A549 (cell line): Measurements from ENCODE around the gene MARK3. TPM values are rescaled to one million over a fixed set of nuclear protein-coding genes. Genes with fewer than 3 reads are reported as not detected.

Experiments used
- ATAC-seq, 2 experiments: fragments of 200-7000 bp in 1 of 2; fragments of >200 bp in 1 of 2; cut with Nextera tagmentation in 1 of 2; cut with Tn5 transposase in 1 of 2; 3 replicates each; pipeline versions ENCODE4 v1.8.0 to v1.9.1; 2018 to 2020; ENCODE audit warnings: mild to moderate bottlenecking in 1 of 2, moderate library complexity in 1 of 2
- CTCF ChIA-PET: fragments of 300-600 bp; sonication (Branson Sonifier 250); formaldehyde crosslinking; extraction: SDS; loops from one replicate; lab custom pipeline; 2021; ENCODE audit warnings: antibody characterized with exemption, inconsistent platforms; lab: Yijun Ruan, JAX
- POLR2A ChIA-PET: fragments of 350-600 bp; formaldehyde crosslinking; extraction: SDS; loops from one replicate; lab custom pipeline; 2021; ENCODE audit warnings: antibody characterized with exemption, inconsistent platforms; lab: Yijun Ruan, JAX
- DNase-seq, 2 experiments: peaks; one replicate each; pipeline versions ENCODE4 v3.0.0 to v3.0.0-alpha.2; 2011 to 2016; ENCODE audit warnings: low read depth in 1 of 2, low spot score in 1 of 2
- FAIRE-seq: peaks from 2 replicates; lab custom pipeline; 2011; peaks lifted over from hg19 to GRCh38; lab: Jason Lieb, UNC
- H3K27ac ChIP-seq, 2 experiments: fragments of >200 bp; sonication (Bioruptor Twin); formaldehyde crosslinking; 3 replicates each; pipeline ENCODE4 v1.5.1; 2016 to 2017
- H3K4me1 ChIP-seq: fragments of >200 bp; sonication (Bioruptor Twin); formaldehyde crosslinking; 3 replicates; pipeline ENCODE4 v1.6.1; 2016
- H3K4me2 ChIP-seq: fragments of >200 bp; sonication (Bioruptor Twin); formaldehyde crosslinking; 3 replicates; pipeline ENCODE4 v1.6.1; 2016
- H3K4me3 ChIP-seq: fragments of >200 bp; sonication (Bioruptor Twin); formaldehyde crosslinking; 3 replicates; pipeline ENCODE4 v1.5.1; 2016
- H3K9me3 ChIP-seq: fragments of >200 bp; sonication (Bioruptor Twin); formaldehyde crosslinking; 3 replicates; pipeline ENCODE4 v1.6.1; 2016
- BHLHE40 ChIP-seq: IDR thresholded peaks from 2 replicates; pipeline ENCODE4 v1.6.1; 2012; ENCODE audit warnings: low read depth, low read length, inconsistent platforms
- CEBPB ChIP-seq, 2 experiments: fragments of >200 bp in 1 of 2; sonication (Bioruptor Twin) in 1 of 2; formaldehyde crosslinking in 1 of 2; IDR thresholded peaks; 2 replicates each; pipeline ENCODE4 v1.6.1; 2012 to 2016
- CHD2 ChIP-seq: fragments of 150-350 bp; IDR thresholded peaks from 2 replicates; pipeline ENCODE4 v1.6.1; 2014; ENCODE audit warnings: low read length; ENCODE audit not compliant: partially characterized antibody
- CTCF ChIP-seq: fragments of >200 bp; sonication (Bioruptor Twin); formaldehyde crosslinking; IDR thresholded peaks from 3 replicates; pipeline ENCODE4 v1.5.1; 2016
- EHF ChIP-seq: fragments of 250-450 bp; sonication (Bioruptor Pico); IDR thresholded peaks from 2 replicates; pipeline ENCODE4 v1.5.0; 2020; ENCODE audit warnings: mild to moderate bottlenecking
- EHMT2 ChIP-seq: fragments of 200-600 bp; sonication (generic); IDR thresholded peaks from 2 replicates; pipeline ENCODE4 v1.6.1; 2016; ENCODE audit warnings: antibody characterized with exemption, low read depth, mild to moderate bottlenecking, moderate library complexity
- FOSB ChIP-seq: fragments of 250-450 bp; sonication (Bioruptor Pico); IDR thresholded peaks from 2 replicates; pipeline ENCODE4 v1.5.0; 2020; ENCODE audit warnings: mild to moderate bottlenecking, moderate library complexity
- FOXS1 ChIP-seq: fragments of 250-450 bp; sonication (Bioruptor Pico); IDR thresholded peaks from 2 replicates; pipeline ENCODE4 v1.5.0; 2020; ENCODE audit warnings: mild to moderate bottlenecking, moderate library complexity
- HDAC2 ChIP-seq: fragments of 200-600 bp; sonication (generic); IDR thresholded peaks from 2 replicates; pipeline ENCODE4 v1.6.1; 2016
- JUN ChIP-seq, 2 experiments: fragments of >200 bp; sonication (Bioruptor Twin); formaldehyde crosslinking; IDR thresholded peaks; 2 replicates in 1 of 2; 3 replicates in 1 of 2; pipeline ENCODE4 v1.6.1; 2016 to 2017
- KDM5A ChIP-seq: fragments of 200-600 bp; sonication (generic); IDR thresholded peaks from 2 replicates; pipeline ENCODE4 v1.6.1; 2016; ENCODE audit warnings: antibody characterized with exemption, mild to moderate bottlenecking
- MAFK ChIP-seq: fragments of 450-650 bp; IDR thresholded peaks from 2 replicates; pipeline ENCODE4 v1.6.1; 2014; ENCODE audit not compliant: partially characterized antibody
- MAZ ChIP-seq: fragments of 150-350 bp; IDR thresholded peaks from 2 replicates; pipeline ENCODE4 v1.6.1; 2014; ENCODE audit warnings: antibody characterized with exemption, low read depth, low read length, borderline replicate concordance
- MYC ChIP-seq: IDR thresholded peaks from 2 replicates; pipeline ENCODE4 v1.6.1; 2012; ENCODE audit warnings: mild to moderate bottlenecking, inconsistent platforms, low read length, improper control_type of control experiment, borderline replicate concordance
- NFE2L2 ChIP-seq: fragments of 150-350 bp; conservative IDR thresholded peaks from 2 replicates; pipeline ENCODE4 v1.6.1; 2014; ENCODE audit warnings: low read length
- NPAS2 ChIP-seq: fragments of 250-450 bp; sonication (Bioruptor Pico); IDR thresholded peaks from 2 replicates; pipeline ENCODE4 v1.8.0; 2022; ENCODE audit warnings: mild to moderate bottlenecking, moderate library complexity, borderline replicate concordance
- NR3C1 ChIP-seq: fragments of >200 bp; sonication (Bioruptor Twin); formaldehyde crosslinking; IDR thresholded peaks from 3 replicates; pipeline ENCODE4 v1.6.1; 2017
- POLR2A ChIP-seq: IDR thresholded peaks from 2 replicates; pipeline ENCODE4 v1.6.1; 2012; ENCODE audit warnings: mild to moderate bottlenecking, low read length
- POLR2AphosphoS2 ChIP-seq: conservative IDR thresholded peaks from 2 replicates; pipeline ENCODE4 v1.6.1; 2012; ENCODE audit warnings: low read length, improper control_type of control experiment, inconsistent platforms
- RNF2 ChIP-seq: fragments of 200-600 bp; sonication (generic); IDR thresholded peaks from 2 replicates; pipeline ENCODE4 v1.6.1; 2016; ENCODE audit warnings: low read depth, mild to moderate bottlenecking, antibody characterized with exemption, moderate library complexity, borderline replicate concordance
- SMC3 ChIP-seq: fragments of >200 bp; sonication (Bioruptor Twin); formaldehyde crosslinking; IDR thresholded peaks from 3 replicates; pipeline ENCODE4 v1.6.1; 2018; ENCODE audit warnings: inconsistent platforms
- USF2 ChIP-seq: fragments of 450-650 bp; IDR thresholded peaks from 2 replicates; pipeline ENCODE4 v1.6.1; 2014; ENCODE audit warnings: antibody characterized with exemption
- ZFP36 ChIP-seq: fragments of 450-650 bp; IDR thresholded peaks from 2 replicates; pipeline ENCODE4 v1.6.1; 2014; ENCODE audit warnings: borderline replicate concordance; ENCODE audit not compliant: partially characterized antibody
- ZNF302 ChIP-seq: fragments of 250-450 bp; sonication (Bioruptor Pico); IDR thresholded peaks from 2 replicates; pipeline ENCODE4 v1.9.0; 2021; ENCODE audit warnings: inconsistent platforms, mild to moderate bottlenecking, moderate library complexity
- WGBS: methylation state at CpG from one replicate; pipeline ENCODE4 v1.1.6; 2017; ENCODE audit errors: missing lambda C conversion rate; 5-methylcytosine and 5-hydroxymethylcytosine counted together
- polyA plus RNA-seq, 4 experiments: library from polyadenylated mRNA; depleted of rRNA in 3 of 4; stranded (reverse); fragments of >200 nt; fragmentation: RNase III in 1 of 4; extraction: RNeasy Plus Mini Kit Qiagen cat#74134 plus additional on column Dnase treatment in 1 of 4; gene quantifications; 2 replicates in 3 of 4; 3 replicates in 1 of 4; pipeline ENCODE4 v1.2.3, GENCODE V29; 2011 to 2017
- TF ChIP-seq, protein P1 (sequence below): IDR thresholded peaks from 2 replicates; pipeline ENCODE4 v1.6.1; 2012
- TF ChIP-seq, protein P2 (sequence below): fragments of >200 bp; sonication (Bioruptor Twin); formaldehyde crosslinking; IDR thresholded peaks from 3 replicates; pipeline ENCODE4 v1.6.1; 2016
- TF ChIP-seq, protein P3 (sequence below): fragments of 250-450 bp; sonication (Bioruptor Pico); IDR thresholded peaks from 2 replicates; pipeline ENCODE4 v1.5.0; 2020; ENCODE audit warnings: low read depth, mild to moderate bottlenecking, moderate library complexity
- TF ChIP-seq, protein P4 (sequence below): fragments of 200-600 bp; sonication (generic); IDR thresholded peaks from 2 replicates; pipeline ENCODE4 v1.6.1; 2016; ENCODE audit warnings: antibody characterized with exemption, mild to moderate bottlenecking, moderate library complexity

The MARK3 gene
- polyA plus RNA-seq, 2 of the 4 experiments (the other 2 are of a cell fraction) = 59.7 to 97.6 TPM

DNA sequence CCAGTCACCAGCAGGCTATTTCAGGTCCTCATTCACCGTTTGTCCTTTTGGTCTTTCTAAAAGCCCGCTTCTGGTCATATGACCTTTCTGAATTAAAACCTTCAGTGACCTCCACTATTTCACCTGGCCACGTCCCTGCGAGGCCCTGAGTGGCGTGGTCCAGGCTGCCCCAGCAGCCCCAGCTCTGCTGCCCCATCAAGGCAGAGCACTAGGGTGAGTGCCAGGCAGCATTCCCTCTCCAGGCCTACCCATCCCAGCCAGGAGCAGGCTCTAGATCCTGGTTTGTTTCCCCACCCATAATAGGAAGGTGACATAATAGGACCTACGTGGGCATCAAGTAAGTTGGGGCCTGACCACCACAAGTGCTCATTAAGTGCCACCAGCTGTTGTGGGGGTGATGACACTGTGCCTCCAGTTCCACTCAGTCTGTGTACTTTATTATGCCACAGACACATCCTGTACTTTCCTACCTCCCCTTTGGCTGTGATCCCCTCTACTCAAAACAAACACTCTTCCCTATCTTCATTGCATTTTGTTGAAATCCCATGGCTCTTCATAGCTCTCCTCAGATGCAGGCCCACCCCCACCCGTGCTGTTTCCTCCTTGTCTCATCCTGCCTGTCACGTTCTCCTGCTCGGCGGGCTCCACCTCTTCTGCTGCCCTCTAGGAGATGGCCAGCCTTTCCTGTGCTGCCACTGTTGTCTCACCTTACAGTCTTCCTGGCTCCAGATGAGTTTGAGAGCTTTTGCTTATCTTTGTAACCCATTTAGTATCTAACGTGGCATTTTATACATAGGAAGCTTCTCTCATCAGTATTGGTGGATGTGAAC, 116.0 kb downstream of the MARK3 start:
- whole genome bisulfite sequencing = 90% methylated on average over 11 of the region's 11 CpGs
- Histone ChIP-seq H3K4me3 (no peak overlapping the region), H3K9me3 (no peaks in the 10 kb centered on the region), H3K4me2 (no peak overlapping the region), H3K4me1 (0 out of 3 replicates have a peak, but pooled peaks cover 2% of the 10 kb centered on the region)
- POLR2A ChIA-PET = no interaction called here
- ATAC-seq = no peak
- TF ChIP-seq ZNF302 (CRISPR knock-in tag) = no peak
- no peak for TF ChIP-seq EHMT2
- TF ChIP-seq, protein P1, sequence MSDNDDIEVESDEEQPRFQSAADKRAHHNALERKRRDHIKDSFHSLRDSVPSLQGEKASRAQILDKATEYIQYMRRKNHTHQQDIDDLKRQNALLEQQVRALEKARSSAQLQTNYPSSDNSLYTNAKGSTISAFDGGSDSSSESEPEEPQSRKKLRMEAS = no peak
- TF ChIP-seq CEBPB (IDR thresholded peaks at IDR 0.05) = no peak
- no peak for TF ChIP-seq ZFP36
- no peak for TF ChIP-seq BHLHE40
- TF ChIP-seq, protein P2, sequence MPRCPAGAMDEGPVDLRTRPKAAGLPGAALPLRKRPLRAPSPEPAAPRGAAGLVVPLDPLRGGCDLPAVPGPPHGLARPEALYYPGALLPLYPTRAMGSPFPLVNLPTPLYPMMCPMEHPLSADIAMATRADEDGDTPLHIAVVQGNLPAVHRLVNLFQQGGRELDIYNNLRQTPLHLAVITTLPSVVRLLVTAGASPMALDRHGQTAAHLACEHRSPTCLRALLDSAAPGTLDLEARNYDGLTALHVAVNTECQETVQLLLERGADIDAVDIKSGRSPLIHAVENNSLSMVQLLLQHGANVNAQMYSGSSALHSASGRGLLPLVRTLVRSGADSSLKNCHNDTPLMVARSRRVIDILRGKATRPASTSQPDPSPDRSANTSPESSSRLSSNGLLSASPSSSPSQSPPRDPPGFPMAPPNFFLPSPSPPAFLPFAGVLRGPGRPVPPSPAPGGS = no peak
- no peak for TF ChIP-seq HDAC2
- no peak for TF ChIP-seq FOXS1
- no peak for TF ChIP-seq CHD2
- no peak for TF ChIP-seq NPAS2 (CRISPR knock-in tag)
- no peak for TF ChIP-seq KDM5A
- TF ChIP-seq JUN (IDR thresholded peaks at IDR 0.05) = no peak
- TF ChIP-seq FOSB (CRISPR knock-in tag) = no peak
- no peak for TF ChIP-seq MAZ
- TF ChIP-seq, all 56 proteins: peak for 0
- FAIRE-seq (no peak), DNase-seq (no peak)
- CTCF ChIA-PET = interaction anchor here (1.2 to 10.5 kb wide), 5 partner anchors 10 to 427 kb away, joined by 3 to 97 read pairs (median 45); partner anchors contain the start of gene CKB
- H3K27ac ChIP-seq = no peak overlapping the region

DNA sequence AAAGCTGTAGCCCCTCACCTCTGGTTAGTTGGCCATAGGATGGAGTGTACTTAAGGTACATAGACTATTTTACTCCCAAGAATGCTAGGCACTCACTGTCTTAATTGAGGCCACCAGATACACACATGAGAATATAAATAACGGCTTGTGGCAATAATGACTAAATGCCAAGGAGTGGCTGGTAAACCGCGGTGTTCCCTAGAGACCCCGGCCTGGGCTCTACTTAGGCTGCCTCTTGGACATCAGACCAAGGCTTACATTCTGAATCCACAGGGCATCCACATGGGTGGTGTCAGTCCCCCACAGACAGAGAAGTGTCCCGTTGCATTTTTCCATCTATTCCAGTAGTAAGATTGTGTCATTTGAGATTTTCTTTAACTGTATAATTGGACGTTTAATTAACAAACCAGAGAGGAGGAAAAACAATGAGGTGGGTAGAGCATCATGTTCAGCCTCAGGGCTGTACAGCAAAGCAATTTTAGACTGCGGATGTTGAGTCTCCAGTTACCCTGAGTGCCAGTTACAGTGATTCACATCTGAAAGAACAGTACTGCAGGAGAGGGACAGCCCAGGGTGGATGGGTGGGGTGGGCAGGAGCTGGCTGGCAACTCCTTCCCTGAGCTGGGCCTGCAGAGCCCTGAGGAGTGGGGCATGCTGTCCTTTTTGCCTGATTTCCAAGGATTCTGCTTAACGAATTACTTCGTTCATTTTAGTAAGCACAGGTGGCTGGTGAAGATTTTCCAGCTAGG, 116.9 kb downstream of the MARK3 start:
- CTCF ChIA-PET = interaction anchor here (1.4 to 10.5 kb wide), 5 partner anchors 8 to 45 kb away, joined by 3 to 97 read pairs (median 27); partner anchors contain the start of gene CKB
- POLR2A ChIA-PET = no interaction called here
- Histone ChIP-seq H3K4me3 (no peak overlapping the region), H3K4me2 (no peak overlapping the region), H3K4me1 (0 out of 3 replicates have a peak, but pooled peaks cover 2% of the 10 kb centered on the region), H3K9me3 (no peaks in the 10 kb centered on the region), H3K27ac (no peak overlapping the region)
- 90% methylated on average over 9 of the region's 9 CpGs for WGBS
- DNase-seq (no peak), FAIRE-seq (no peak), ATAC-seq (no peak)
- TF ChIP-seq MYC (no peak), CTCF (no peak), USF2 (no peak), EHF (CRISPR knock-in tag) (no peak), RNF2 (no peak), FOSB (CRISPR knock-in tag) (no peak), SMC3 (no peak), POLR2A (no peak), MAFK (no peak), NR3C1 (no peak), EHMT2 (no peak), NFE2L2 (no peak), KDM5A (no peak), POLR2AphosphoS2 (no peak)
- TF ChIP-seq, protein P3, sequence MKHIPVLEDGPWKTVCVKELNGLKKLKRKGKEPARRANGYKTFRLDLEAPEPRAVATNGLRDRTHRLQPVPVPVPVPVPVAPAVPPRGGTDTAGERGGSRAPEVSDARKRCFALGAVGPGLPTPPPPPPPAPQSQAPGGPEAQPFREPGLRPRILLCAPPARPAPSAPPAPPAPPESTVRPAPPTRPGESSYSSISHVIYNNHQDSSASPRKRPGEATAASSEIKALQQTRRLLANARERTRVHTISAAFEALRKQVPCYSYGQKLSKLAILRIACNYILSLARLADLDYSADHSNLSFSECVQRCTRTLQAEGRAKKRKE (CRISPR knock-in tag) = no peak
- TF ChIP-seq, protein P4, sequence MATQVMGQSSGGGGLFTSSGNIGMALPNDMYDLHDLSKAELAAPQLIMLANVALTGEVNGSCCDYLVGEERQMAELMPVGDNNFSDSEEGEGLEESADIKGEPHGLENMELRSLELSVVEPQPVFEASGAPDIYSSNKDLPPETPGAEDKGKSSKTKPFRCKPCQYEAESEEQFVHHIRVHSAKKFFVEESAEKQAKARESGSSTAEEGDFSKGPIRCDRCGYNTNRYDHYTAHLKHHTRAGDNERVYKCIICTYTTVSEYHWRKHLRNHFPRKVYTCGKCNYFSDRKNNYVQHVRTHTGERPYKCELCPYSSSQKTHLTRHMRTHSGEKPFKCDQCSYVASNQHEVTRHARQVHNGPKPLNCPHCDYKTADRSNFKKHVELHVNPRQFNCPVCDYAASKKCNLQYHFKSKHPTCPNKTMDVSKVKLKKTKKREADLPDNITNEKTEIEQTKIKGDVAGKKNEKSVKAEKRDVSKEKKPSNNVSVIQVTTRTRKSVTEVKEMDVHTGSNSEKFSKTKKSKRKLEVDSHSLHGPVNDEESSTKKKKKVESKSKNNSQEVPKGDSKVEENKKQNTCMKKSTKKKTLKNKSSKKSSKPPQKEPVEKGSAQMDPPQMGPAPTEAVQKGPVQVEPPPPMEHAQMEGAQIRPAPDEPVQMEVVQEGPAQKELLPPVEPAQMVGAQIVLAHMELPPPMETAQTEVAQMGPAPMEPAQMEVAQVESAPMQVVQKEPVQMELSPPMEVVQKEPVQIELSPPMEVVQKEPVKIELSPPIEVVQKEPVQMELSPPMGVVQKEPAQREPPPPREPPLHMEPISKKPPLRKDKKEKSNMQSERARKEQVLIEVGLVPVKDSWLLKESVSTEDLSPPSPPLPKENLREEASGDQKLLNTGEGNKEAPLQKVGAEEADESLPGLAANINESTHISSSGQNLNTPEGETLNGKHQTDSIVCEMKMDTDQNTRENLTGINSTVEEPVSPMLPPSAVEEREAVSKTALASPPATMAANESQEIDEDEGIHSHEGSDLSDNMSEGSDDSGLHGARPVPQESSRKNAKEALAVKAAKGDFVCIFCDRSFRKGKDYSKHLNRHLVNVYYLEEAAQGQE = no peak
